T-helper 1 cell treated with Interleukin-12 subunit alpha and Interleukin-12 subunit beta and Interleukin-4 antibody, amounts not matched to agents 30 μg/mL and 1 μg/mL, for 36 hours (primary cell): ENCODE measurements around the gene AGA.

Experiments used
- H3K27ac Mint-ChIP-seq: one replicate; pipeline ENCODE4 v1.8.0; 2021; ENCODE audit warnings: mild to moderate bottlenecking, mixed read lengths
- H3K27me3 Mint-ChIP-seq: one replicate; pipeline ENCODE4 v1.8.0; 2021; ENCODE audit warnings: low read depth, mixed read lengths
- H3K36me3 Mint-ChIP-seq: one replicate; pipeline ENCODE4 v1.8.0; 2021; ENCODE audit warnings: low read depth, mixed read lengths
- H3K4me1 Mint-ChIP-seq: one replicate; pipeline ENCODE4 v1.8.0; 2021; ENCODE audit warnings: low read depth, mixed read lengths
- H3K4me3 Mint-ChIP-seq: one replicate; pipeline ENCODE4 v1.8.0; 2021; ENCODE audit warnings: mild to moderate bottlenecking, moderate library complexity, mixed read lengths
- H3K9me3 Mint-ChIP-seq: one replicate; pipeline ENCODE4 v1.8.0; 2021; ENCODE audit warnings: mixed read lengths

Gene AGA

DNA sequence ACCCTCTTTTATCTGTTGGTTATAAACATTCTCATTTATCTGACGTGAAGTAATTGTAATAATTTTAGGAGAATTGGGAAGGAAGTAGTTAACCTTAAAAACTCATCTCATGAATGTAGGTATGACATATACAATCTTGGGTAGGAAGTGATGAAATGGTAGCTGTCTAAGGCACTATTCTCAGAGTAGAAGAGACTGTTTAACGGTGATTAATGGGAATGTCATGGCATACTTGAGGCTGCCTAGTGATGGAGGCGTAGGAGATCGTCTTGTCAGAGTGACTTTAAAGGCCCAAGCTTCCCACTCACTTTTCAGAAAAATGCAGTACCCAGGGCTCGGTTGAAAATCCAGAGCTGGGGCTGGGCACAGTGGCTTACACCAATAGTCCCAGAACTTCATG, 19.4 kb upstream of the AGA start:
- no peaks in the 10 kb centered on the region for H3K27me3 Mint-ChIP-seq

DNA sequence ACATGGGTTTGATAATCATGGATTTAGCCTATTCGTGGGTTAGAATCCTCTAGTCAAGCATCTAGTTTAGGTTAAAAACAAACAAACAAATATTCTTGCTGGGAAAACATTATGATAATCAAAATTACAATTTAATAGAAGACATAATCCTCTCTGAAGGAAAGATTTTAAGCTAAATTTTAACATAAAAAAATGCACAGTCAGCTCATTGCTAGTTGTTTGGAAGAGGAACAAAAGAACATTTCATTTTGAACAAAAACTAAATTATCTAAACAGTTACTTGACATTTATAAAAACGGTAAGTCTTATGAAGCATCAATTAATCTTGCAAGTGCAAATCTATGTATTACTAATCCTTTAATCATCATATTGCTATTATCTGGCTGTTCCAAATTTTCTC, 18.2 kb upstream of the AGA start:
- Mint-ChIP-seq H3K27ac (no peak overlapping the region), H3K27me3 (no peaks in the 10 kb centered on the region), H3K4me1 (no peaks in the 10 kb centered on the region), H3K9me3 (no peaks in the 10 kb centered on the region), H3K36me3 (no peaks in the 10 kb centered on the region), H3K4me3 (no peak overlapping the region)

More for the DNA sequence above, 19.4 kb upstream of the AGA start:
- no peak overlapping the region for H3K27ac Mint-ChIP-seq
- H3K9me3 Mint-ChIP-seq = no peaks in the 10 kb centered on the region
- no peaks in the 10 kb centered on the region for H3K4me1 Mint-ChIP-seq
- no peaks in the 10 kb centered on the region for H3K36me3 Mint-ChIP-seq
- no peak overlapping the region for H3K4me3 Mint-ChIP-seq

DNA sequence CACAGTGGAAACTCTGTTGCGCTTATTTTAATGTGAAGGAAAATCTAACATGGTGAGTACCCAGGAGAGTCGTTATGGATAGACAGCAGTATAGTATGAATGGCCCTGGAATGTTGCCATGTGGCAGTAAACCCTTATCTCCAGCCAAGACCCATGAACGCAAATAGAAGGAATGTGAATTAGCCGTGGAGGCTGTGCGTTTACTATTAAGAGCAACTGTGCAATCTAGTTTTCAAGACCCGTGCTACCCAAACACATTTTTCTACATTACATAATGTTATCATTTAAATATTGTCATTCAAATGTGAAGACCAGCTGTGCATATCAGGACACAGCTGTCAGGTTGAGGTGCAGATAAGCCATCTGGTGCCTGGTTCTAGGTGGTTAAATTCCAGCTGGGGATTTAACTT, 13.3 kb upstream of the AGA start:
- Mint-ChIP-seq H3K27ac (no peak overlapping the region), H3K4me1 (no peaks in the 10 kb centered on the region), H3K27me3 (peaks cover 4% of the 10 kb centered on the region), H3K36me3 (no peaks in the 10 kb centered on the region), H3K9me3 (no peaks in the 10 kb centered on the region), H3K4me3 (no peak overlapping the region)

DNA sequence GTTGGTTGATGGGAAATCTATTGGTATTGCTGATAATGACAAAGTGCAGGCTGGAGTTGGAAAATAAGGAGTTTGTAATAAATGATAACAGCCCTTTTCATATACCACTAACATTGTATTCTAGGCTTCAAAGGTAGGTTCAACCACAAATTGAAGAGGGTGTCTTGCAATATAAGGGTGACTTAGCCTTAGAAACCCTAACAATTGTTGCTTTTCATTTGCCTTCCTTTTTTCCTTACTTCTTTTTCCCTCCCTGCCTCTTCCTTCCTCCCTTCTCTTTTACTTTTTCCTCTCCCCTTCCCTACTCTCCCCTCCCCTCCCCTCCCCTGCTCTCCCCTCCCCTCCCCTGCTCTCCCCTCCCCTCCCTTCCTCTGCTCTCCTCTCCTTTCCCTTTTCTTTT, 10.9 kb upstream of the AGA start:
- H3K27me3 Mint-ChIP-seq = peaks cover 4% of the 10 kb centered on the region
- no peak overlapping the region for H3K4me3 Mint-ChIP-seq
- H3K27ac Mint-ChIP-seq = no peak overlapping the region
- no peaks in the 10 kb centered on the region for H3K9me3 Mint-ChIP-seq
- H3K4me1 Mint-ChIP-seq = peaks cover 2% of the 10 kb centered on the region
- no peaks in the 10 kb centered on the region for H3K36me3 Mint-ChIP-seq

DNA sequence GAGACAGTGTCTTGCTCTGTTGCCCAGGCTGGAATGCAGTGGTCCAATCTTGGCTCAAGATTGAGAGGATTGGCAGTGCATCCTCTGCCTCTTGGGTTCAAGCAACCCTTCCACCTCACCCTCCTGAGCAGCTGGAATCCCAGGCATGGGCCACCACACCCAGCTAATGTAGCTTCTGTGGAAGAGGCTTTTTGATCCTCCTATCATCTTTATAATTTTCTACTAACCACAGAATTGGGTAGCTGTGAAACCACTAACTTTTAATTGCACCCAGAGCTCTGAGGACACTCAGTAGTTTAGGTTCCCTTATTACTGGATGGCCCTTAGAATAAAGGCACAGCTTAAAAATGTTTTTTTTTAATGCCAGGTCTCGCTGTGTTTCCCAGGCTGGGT, 8.9 kb upstream of the AGA start:
- H3K4me1 Mint-ChIP-seq = peaks cover 10% of the 10 kb centered on the region
- H3K27me3 Mint-ChIP-seq = peaks cover 4% of the 10 kb centered on the region
- no peak overlapping the region for H3K27ac Mint-ChIP-seq
- no peaks in the 10 kb centered on the region for H3K9me3 Mint-ChIP-seq
- H3K4me3 Mint-ChIP-seq = no peak overlapping the region
- no peaks in the 10 kb centered on the region for H3K36me3 Mint-ChIP-seq

DNA sequence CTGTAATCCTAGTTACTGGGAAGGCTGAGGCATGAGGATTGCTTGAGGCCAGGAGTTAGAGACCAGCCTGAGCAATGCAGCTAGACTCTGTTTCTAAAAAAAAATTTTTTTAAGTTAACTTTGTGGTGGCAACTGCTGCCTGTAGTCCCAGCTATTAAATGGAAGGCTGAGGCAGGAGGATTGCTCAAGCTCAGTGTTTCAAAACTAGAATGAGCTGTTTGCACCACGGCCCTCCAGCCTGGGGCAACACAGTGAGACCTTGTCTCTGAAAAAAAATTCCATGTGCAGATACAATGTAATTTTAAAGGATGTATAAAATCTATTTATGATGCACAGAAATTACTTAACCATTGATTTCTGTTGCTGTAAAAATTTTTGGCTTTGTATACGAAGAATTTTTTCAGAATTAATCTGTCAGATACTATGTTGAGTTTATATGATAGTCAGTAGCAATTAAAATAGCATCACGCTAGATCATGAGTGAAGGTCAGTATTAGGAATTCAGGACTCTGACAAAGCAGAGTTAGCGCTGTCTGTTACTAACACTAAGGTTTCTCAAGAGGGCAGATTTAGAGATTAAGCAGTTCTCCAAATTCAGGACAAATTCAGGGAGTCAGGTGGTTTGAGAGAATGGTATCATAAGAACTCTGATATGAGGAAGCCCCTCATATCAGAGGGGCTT, 8.3 kb upstream of the AGA start:
- H3K27ac Mint-ChIP-seq = no peak overlapping the region
- peaks cover 10% of the 10 kb centered on the region for H3K4me1 Mint-ChIP-seq
- no peaks in the 10 kb centered on the region for H3K36me3 Mint-ChIP-seq
- H3K9me3 Mint-ChIP-seq = no peaks in the 10 kb centered on the region
- no peak overlapping the region for H3K4me3 Mint-ChIP-seq
- H3K27me3 Mint-ChIP-seq = peaks cover 4% of the 10 kb centered on the region

DNA sequence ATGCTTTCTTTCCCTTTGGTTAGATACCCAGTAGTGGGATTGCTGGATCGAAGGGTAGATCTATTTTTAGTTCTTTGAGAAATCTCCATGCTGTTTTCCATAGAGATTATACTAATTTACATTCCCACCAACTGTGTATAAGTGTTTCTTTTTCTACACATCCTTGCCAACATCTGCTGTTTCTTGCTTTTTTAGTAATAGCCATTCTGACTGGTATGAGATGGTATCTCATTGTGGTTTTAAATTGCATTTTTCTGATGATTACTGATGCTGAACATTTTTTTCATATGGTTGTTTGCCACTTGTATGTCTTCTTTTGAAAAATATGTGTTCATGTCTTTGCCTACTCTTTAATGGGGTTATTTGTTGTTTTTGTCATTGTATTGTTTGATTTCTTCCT, 6.6 kb upstream of the AGA start:
- Mint-ChIP-seq H3K36me3 (no peaks in the 10 kb centered on the region), H3K27me3 (peaks cover 4% of the 10 kb centered on the region), H3K4me3 (no peak overlapping the region), H3K27ac (no peak overlapping the region), H3K4me1 (peaks cover 13% of the 10 kb centered on the region), H3K9me3 (no peaks in the 10 kb centered on the region)

DNA sequence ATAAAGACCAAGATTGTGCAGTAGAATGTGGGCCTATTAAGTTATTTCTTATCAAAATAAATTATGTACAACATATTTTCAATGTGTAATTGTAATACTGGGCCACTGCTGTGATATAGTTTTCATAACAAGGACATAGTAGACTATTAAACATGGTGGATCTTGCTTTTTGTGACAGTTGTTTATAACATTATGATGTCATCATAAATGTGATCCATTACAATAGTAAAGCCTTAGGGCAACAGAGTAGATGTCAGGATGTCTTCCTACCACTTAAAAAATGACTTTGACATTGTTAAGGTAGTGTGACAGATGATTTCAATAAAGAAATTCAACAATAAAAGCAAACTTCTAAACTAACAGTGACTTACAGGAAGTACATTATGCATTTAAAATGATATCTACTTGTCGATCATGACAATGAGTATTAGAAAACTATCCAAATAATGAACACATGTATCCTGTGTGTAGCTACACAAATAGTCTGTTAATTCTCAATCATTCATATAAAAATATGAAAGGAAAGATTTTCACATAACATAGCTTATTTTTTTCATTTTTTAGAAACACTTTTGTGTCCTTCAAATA, 5.3 kb upstream of the AGA start:
- Mint-ChIP-seq H3K36me3 (no peaks in the 10 kb centered on the region), H3K27ac (no peak overlapping the region), H3K4me3 (no peak overlapping the region), H3K4me1 (peaks cover 20% of the 10 kb centered on the region), H3K9me3 (no peaks in the 10 kb centered on the region), H3K27me3 (peaks cover 4% of the 10 kb centered on the region)

DNA sequence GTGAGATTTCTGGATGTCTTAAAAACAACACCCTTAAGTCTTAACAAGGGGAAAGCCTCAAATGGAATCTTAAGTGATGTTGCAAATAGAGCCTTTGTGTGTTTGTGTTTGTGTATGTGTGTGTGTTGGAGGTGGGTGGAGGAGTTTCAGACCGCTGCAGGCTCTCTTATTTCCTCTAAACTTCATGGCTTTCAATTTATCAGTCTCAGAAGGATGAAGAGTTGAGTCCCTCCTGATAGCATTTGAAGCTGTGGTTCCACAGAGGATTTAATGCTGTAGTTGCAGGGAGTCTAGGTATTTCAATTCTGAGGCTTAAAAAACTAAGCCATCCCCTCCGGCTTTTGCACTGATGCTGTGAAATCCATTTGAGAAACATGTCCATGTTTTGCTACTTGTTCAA, 4.3 kb upstream of the AGA start:
- H3K4me1 Mint-ChIP-seq = peaks cover 22% of the 10 kb centered on the region
- H3K27ac Mint-ChIP-seq = no peak overlapping the region
- peak overlapping the region; percentile 7 for H3K4me3 Mint-ChIP-seq
- H3K36me3 Mint-ChIP-seq = no peaks in the 10 kb centered on the region
- H3K27me3 Mint-ChIP-seq = no peaks in the 10 kb centered on the region
- H3K9me3 Mint-ChIP-seq = no peaks in the 10 kb centered on the region

DNA sequence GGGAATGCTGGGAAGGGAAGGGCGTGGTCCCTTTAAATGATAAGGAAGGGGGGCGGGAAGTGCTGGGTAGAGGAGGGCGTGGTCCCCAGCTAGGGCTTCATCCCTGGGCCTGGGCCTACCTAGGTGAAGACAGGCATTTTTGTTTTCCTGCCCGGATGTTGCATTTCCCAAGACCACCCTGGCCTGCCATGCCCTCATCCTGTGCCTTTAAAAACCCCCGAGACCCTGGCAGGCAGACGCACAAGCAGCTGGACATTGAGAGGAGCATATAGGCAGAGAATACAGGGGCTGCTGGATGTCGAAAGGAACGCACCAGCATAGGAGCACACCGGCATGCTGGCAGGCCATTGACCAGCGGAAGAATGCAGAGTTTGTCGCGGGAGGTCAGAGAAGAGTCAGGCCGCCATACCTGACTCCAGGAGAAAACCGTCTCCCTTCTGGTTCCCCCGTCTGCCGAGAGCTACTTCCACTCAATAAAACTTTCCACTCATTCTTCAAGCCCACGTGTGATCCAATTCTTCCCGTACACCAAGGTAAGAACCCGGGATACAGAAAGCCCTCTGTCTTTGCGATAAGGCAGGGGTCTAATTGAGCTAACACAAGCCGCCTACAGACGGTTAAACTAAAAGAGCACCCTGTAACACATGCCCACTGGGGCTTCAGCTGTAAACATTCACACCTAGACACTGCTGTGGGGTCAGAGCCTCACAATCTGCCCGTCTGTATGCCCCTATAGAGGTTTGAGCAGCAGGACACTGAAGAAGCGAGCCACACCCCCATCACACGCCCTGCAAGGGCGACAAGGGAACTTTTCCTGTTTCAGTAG, 2.9 kb upstream of the AGA start:
- Mint-ChIP-seq H3K4me3 (peak overlapping the region; percentile 70), H3K27me3 (no peaks in the 10 kb centered on the region), H3K9me3 (no peaks in the 10 kb centered on the region), H3K36me3 (no peaks in the 10 kb centered on the region), H3K27ac (no peak overlapping the region), H3K4me1 (peaks cover 35% of the 10 kb centered on the region)

DNA sequence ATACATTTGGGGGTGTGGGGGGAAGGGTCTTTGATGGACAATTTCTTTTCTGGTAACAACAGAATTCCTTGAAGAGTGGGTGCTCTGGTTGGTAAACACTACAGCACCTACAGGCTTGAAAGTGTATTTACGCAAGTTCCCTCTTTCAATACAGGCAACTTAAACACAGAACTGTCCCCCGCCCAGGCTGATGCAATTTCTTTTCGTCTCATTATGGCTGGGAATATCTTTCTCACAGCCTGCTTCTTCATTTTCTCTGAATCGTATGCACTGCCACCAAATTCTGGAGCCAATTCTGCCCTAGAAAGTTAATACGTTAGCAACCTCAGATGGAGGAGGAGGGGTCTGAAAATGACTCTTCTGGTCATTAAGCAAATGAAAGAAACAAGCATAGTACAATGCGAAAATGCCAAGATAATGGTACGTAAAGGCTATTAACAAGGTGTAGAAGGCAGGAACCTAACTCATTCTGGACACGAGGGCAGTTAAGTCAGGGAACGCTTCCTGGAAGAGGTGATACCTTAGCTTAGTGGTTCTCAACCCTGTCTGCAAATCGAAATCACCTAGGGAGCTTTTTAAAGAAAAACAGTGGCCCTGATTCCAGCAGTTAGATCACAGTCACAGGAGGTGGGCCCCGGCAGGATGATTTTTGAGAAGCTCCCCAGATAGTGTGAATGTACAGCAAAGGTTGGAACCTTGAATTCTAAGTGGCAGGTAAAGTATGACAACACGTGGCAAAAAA, 1.0 kb downstream of the AGA start:
- Mint-ChIP-seq H3K9me3 (no peaks in the 10 kb centered on the region), H3K4me1 (peaks cover 25% of the 10 kb centered on the region), H3K4me3 (peak overlapping the region; percentile 95), H3K27me3 (no peaks in the 10 kb centered on the region), H3K36me3 (peaks cover 19% of the 10 kb centered on the region), H3K27ac (peak overlapping the region; percentile 97)

DNA sequence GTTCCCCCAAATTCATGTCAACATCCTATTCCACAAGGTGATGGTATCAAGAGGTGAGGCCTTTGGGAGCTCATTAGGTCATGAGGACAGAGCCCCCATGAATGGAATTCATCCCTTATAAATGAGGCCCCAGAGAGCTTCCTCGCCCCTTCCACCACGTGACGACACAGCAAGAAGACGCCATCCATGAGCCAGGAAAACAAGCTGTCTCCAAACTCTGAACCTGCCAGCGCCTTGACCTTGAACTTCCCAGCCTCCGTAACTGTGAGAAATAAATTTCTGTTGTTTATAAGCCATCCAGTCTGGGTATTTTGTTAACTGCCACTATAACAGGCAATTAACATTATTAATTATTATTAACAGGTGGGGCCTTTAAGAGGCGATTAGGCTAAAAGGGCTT, 5.8 kb downstream of the AGA start:
- Mint-ChIP-seq H3K4me3 (no peak overlapping the region), H3K4me1 (peaks cover 12% of the 10 kb centered on the region), H3K36me3 (peaks cover 38% of the 10 kb centered on the region), H3K9me3 (no peaks in the 10 kb centered on the region), H3K27me3 (no peaks in the 10 kb centered on the region), H3K27ac (no peak overlapping the region)

DNA sequence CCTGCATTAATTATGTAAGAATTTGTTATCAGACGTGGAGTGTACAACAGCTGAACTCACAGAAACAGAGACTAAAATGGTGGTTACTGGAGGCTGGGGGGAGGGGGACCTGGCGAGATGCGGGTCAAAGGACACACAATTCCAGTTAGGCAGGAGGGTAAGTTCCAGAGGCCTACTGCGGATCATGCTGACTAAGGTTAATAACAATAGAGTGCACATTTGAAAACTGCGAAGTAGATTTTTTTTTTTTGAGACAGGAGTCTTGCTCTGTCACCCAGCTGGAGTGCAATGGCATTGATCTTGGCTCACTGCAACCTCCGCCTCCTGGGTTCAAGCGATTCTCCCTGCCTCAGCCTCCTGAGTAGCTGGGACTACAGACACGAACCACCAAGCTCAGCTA, 7.6 kb downstream of the AGA start:
- H3K9me3 Mint-ChIP-seq = no peaks in the 10 kb centered on the region
- no peaks in the 10 kb centered on the region for H3K27me3 Mint-ChIP-seq
- H3K4me3 Mint-ChIP-seq = no peak overlapping the region
- H3K4me1 Mint-ChIP-seq = no peaks in the 10 kb centered on the region
- no peak overlapping the region for H3K27ac Mint-ChIP-seq
- H3K36me3 Mint-ChIP-seq = peaks cover 42% of the 10 kb centered on the region

DNA sequence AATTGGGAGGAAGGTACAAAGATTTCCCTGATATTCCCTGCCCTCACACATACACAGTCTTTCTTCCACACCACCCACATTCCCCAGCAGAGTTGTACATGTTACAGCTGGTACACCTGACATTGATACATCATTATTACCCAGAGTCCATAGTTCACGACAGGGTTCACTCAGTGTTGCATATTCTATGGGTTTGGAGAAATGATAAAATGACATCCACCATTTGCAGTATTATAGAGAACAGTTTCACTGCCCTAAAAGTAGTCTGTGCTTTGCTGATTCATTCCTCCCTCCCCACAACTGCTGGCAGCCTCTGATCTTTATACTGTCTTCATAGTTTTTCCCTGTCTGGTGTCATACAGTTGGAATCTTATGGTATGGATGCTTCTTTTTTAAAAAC, 15.0 kb downstream of the AGA start:
- no peaks in the 10 kb centered on the region for H3K9me3 Mint-ChIP-seq
- no peak overlapping the region for H3K4me3 Mint-ChIP-seq
- H3K4me1 Mint-ChIP-seq = no peaks in the 10 kb centered on the region

More for the DNA sequence above, 15.0 kb downstream of the AGA start:
- Mint-ChIP-seq H3K36me3 (peaks cover 10% of the 10 kb centered on the region), H3K27ac (no peak overlapping the region), H3K27me3 (no peaks in the 10 kb centered on the region)
